GM12892 (cell line): ENCODE results near the gene TRIOBP.

Experiments
- DNase-seq: peaks from one replicate; pipeline ENCODE4 v3.0.0; 2011; ENCODE audit not compliant: insufficient read length
- FAIRE-seq: peaks from 2 replicates; lab custom pipeline; 2011; peaks lifted over from hg19 to GRCh38; lab: Jason Lieb, UNC
- POLR2A ChIP-seq: IDR thresholded peaks from 2 replicates; pipeline ENCODE4 v1.6.1; 2011; ENCODE audit warnings: low read depth, low read length, control low read depth
- POLR2AphosphoS5 ChIP-seq: IDR thresholded peaks from 2 replicates; pipeline ENCODE4 v1.6.1; 2011; ENCODE audit warnings: low read depth, low read length, control low read depth
- TAF1 ChIP-seq: IDR thresholded peaks from 2 replicates; pipeline ENCODE4 v1.6.1; 2011; ENCODE audit warnings: low read depth, mild to moderate bottlenecking, control low read depth, low read length, borderline replicate concordance

Gene TRIOBP

DNA sequence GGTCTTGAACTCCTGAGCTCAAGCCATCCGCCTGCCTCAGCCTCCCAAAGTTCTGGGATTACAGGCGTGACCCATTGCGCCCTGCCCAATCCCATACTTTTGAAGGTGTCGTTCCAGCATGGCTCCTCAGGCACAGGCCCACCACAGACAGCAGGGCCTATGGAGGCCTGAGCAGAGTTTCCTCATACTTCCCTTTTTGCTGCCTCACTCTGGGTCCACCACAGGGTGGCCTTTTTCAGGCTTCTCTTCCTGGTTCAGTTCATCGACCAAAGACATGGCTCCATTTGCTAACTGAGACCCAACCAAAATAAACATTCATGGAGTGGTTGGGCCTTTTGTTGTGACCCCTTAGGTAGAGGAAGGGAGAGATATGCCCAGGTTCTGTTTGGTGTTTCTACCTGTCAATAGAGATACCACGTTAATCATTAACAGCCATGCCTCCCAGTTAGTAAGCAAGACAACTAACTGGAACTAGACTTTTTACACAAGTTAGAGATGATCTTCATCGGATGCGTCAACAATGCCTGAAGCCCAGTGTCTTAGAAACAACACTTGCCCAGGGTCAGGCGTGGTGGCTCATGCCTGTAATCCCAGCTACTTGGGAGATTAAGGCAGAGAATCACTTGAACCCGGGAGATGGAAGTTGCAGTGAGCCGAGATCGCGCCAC is 35.1 kb downstream of the TRIOBP start:
- DNase-seq (no peak), FAIRE-seq (no peak)
- TF ChIP-seq TAF1 (no peak), POLR2AphosphoS5 (no peak), POLR2A (no peak)

DNA sequence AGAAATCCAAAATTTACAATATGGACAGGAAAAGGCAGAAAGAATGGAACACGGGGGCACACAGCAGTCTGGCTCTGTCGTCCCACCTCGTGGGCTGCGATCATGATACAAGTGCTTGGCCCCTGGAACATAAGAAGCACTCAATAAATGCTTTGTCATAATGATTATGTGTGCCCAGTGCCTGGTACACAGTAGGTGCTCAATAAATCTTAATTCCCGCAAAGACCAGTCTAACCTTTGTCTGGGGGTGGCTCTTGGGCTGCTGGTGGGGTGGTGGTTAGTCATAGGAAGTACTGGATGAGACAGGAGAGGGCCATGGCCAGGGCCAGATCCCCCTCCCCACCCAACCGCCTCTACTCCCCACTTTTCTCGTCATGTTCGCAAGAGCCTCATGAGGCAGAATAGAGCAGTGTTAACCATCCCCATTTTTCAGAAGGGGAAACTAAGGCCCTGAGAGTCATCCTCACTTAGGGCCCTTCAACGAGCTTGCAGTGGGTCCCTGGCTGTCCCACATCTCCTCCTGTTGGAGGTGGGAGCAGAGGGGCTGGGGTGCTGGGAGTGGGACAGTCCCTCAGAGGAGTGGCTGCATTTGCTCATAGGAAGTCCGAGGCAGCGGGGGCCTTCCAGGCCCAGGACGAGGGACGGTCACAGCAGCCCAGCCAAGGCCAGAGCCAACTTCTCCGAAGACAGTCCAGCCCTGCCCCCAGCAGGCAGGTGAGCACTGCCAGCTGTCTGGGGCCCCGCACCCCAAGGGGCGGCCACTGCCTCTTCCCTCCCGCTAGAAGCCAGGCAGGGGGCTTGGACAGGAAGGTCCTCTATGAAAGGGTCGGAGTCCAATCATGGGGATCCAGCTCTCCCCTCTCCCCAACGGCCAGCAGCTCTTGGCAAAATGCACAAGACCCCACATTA is 36.1 kb downstream of the TRIOBP start:
- DNase-seq (no peak), FAIRE-seq (no peak)
- TF ChIP-seq POLR2AphosphoS5 = no peak
- no peak for TF ChIP-seq POLR2A
- no peak for TF ChIP-seq TAF1

DNA sequence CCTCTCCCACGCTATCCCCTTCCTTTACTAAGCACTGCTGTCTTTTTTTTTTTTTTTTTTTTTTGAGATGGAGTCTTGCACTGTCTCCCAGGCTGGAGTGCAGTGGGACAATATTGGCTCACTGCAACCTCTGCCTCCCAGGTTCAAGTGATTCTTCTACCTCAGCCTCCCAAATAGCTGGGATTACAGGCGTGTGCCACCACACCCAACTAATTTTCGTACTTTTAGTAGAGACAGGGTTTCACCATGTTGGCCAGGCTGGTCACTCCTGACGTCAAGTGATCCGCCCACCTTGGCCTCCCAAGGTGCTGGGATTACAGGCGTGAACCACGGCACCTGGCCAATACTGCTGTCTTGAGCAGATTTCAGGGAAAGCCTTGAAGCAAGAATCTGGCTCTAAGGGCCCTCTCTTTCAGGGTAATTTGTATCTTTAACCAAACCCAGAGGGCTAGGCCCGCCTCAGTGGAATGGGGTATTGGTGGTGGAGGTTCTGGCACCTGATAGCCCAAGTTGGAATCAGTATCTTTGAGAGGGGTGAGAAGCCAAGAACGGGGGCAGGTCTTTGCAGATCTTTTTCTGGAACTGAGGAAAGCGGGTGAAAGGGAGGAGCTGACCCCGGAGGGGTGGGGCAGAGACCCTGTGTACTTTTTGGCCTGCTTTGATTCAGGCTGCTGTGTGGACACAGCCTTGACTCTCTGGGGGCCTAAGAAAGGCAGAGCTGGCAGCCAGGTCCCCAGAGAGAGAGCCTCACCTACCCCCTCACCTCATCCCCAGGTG is 37.0 kb downstream of the TRIOBP start:
- TF ChIP-seq POLR2A = no peak
- FAIRE-seq = no peak
- no peak for DNase-seq

DNA sequence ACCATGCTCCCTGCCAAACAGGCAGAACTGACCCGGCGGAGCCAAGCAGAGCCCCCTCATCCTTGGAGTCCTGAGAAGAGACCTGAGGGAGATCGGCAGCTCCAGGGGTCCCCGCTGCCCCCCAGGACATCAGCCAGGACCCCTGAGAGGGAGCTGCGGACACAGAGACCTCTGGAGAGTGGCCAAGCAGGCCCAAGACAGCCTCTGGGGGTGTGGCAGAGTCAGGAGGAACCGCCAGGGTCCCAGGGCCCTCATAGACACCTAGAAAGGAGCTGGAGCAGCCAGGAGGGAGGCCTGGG is 37.5 kb downstream of the TRIOBP start:
- TF ChIP-seq POLR2A (no peak), POLR2AphosphoS5 (no peak), TAF1 (no peak)
- DNase-seq (no peak), FAIRE-seq (no peak)

DNA sequence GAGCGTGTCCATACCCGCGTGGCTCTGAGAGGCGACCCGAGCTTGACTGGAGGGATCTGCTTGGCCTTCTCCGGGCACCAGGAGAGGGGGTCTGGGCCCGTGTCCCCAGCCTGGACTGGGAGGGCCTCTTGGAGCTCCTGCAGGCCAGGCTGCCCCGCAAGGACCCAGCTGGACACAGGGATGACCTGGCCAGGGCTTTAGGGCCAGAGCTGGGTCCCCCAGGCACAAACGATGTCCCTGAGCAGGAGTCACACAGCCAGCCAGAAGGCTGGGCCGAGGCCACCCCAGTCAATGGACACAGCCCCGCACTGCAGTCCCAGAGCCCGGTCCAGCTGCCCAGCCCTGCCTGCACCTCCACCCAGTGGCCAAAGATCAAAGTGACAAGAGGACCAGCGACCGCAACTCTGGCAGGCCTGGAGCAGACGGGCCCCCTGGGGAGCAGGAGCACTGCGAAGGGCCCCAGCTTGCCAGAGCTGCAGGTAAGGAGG is 38.2 kb downstream of the TRIOBP start:
- FAIRE-seq (no peak), DNase-seq (no peak)
- TF ChIP-seq POLR2A (no peak), TAF1 (no peak), POLR2AphosphoS5 (no peak)

DNA sequence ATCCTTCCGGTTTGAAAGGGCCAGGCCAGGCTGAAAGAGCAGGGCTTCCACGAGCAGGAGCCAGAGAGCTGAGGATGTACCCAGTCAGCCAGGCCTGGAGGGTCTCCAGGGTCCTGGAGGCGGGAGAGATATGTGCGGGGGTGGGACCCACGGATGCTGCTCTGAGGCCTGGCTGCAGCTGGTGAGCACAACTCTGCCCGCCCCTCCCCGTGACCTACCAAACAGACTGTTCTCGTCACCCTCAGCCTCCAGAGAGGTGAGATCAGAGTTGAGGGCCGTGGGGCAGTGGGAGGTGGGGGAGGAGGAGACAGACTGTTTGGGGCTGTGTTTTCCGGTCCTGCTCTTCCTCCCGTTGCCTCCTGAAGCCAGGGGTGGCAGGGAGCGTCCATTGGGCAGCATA is 42.2 kb downstream of the TRIOBP start:
- TF ChIP-seq TAF1 (no peak), POLR2AphosphoS5 (no peak), POLR2A (no peak)
- FAIRE-seq (no peak), DNase-seq (no peak)

DNA sequence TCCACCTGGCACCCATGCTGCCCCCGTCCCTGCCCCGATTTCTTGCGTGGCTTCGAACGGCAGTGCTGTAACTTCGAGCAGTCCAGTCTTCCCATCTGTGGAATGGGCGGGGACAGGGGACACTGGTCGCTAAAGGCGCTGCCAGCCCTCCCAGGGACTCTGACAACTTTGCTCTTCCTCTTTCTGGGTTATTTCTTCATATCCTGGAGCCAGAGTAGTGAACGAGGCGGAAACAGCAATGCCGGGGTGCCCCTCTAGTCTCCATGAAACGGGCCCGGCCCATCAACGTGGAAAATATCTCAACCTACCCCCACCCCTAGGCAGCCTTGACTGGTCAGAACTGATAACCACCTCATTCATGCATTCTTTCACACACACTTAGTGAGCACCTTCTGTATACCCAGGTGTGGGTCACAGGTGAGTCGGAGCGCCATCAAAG is 42.8 kb downstream of the TRIOBP start:
- FAIRE-seq = no peak
- no peak for TF ChIP-seq TAF1
- DNase-seq = no peak

DNA sequence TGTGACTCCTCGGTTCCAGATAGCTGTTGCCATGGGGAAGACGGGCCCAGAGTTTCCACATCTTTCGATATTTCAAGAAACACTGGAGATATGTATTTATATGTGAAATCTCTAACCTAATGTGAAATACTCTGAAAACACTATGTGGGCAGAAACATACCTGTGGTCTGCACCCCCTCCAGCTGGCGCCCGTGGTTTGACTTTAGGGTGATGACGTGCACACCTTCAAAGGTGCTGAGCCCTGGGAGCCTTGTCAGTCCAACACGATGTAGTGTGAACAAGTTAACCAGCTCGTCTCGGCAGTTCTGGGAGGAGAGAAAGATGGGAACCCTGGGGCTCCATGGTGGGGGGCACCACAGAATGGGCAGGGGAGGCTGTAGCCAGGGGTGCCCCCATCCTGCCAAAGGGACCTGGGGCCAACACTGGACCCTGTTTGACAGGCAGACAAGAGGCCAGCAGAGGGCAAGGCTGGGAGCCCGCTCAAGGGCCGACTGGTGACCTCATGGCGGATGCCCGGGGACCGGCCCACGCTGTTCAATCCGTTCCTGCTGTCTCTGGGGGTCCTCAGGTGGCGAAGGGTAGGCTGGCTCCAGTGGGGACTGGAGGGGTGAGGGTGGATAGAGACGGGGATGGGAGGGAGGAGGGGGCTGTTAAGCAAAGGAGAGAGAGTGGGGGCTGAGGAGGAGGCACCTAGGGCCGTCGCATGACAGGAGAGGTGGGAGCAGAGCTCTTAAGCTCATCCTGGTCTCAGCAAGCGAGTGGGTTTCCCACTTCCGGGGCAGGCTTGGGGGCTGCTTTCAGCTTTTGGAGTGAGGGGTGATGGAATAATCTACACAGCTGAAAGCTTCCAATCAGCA is 43.8 kb downstream of the TRIOBP start:
- TF ChIP-seq TAF1 (no peak), POLR2A (no peak), POLR2AphosphoS5 (no peak)
- DNase-seq = no peak
- no peak for FAIRE-seq

DNA sequence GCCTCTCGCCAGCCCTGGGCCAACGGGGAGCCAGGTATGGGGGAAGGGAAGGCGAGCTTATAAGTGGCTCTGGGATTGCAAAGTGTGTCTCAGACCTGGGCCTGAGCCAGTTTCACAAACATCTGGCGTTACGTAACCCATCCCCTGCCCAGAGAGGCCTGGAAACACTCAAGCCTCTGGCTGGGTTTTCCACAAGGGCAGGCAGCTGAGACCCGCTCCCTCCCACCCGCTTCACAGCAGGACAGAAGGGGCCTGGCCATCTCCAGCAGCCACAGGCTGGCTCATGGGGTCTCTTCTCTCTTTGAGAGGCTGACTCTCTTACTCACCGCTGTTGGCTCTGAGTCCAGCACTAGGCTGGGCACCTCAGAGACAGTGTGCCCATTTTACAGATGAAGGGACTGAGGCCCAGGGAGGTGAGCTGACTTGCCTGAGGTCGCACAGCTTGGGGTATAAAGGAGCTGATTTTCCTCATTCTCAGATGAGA is 44.5 kb downstream of the TRIOBP start:
- TF ChIP-seq POLR2AphosphoS5 (no peak), POLR2A (no peak), TAF1 (no peak)
- FAIRE-seq (no peak), DNase-seq (no peak)

DNA sequence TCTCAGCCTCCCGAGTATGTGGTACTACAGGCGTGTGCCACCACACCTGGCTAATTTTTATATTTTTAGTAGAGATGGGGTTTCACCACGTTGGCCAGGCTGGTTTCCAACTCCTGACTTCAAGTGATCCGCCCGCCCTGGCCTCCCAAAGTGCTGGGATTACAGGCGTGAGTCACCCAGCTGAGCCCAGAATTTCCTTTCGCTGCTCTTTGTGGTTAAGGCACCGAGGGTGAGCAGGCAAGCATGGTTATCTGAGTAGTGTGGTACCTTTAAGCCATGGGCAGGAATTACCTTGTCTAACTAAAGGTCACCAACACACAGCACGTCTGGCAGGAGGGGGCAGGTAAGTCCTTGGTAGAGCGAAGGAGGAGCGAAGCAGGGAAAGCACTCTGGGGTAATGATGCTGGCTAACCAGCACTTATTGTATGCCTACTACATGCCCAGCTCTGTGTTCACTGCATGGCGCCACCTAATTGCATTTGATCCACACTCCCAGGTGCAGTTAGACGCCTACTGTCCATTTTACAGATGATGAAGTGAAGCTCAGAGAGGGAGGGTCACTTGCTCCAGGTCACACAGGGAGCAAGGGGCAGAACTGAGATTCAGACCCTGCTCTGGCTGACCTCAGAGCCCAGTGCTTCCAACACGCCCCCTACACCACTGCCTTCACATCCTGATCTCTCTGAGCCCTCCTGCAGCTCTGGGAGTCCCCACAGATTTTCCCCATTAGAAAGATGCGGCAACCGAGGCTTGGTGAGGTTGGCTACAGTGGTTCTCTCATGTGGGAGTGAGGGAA is 45.7 kb downstream of the TRIOBP start:
- FAIRE-seq (no peak), DNase-seq (no peak)
- TF ChIP-seq POLR2AphosphoS5 (no peak), TAF1 (no peak), POLR2A (no peak)
